GM08714 (cell line): Measurements from ENCODE around the gene POM121C.
A peak's percentile ranks its signal among the peaks of the same experiment; 100 is the strongest.
"Not testable (repeated sequence)": the region's sequence is repeated elsewhere in the genome, so short reads cannot be mapped to it uniquely, and the experiment has no call there.

Source experiments
- H3K4me3 ChIP-seq: fragments of 200-500 bp; sonication (Bioruptor generic); 2 replicates; pipeline ENCODE4 v1.5.1; 2014; ENCODE audit warnings: mild to moderate bottlenecking, low read length, inconsistent platforms
- ZNF274 ChIP-seq: IDR thresholded peaks from 2 replicates; pipeline ENCODE4 v1.6.1; 2012; ENCODE audit warnings: mild to moderate bottlenecking, low read depth, low read length

POM121C gene

DNA sequence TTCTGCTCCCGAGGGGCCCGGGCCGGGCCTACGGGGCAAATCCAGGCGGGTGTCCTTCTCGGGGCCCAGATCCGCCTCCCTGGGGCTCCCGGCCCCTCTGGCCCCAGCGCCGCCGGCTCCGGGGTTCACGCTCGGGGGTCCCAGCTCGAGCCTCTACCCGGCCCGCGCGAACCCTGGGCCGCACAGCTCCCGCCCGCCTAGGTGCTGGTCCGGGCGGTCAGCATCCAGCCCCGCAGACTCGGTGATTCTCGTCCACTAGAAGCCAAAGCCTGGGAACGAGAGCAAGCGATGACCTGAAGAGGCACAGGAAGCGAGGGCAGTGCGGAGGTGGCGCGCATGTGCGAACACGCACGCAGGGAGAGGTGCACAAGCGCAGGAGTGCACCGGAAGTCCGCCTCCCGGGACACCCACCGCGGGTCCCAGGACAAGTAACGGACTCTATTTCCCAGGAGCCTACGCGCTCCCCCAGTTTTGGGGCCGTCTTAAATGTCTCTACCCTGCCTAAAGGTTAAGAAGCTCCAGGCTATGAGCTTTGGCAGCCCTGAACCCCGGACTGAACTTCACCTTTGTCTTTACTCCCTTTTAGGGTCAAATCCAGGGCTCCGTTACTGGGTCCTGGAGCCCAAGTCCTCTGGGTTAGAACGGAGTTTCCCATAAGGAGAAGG lies at the start of gene POM121C:
POM121C (minus strand) TSS at position 321 of the 665 bp plus-strand sequence. CDS start 44,803 bp downstream, outside the sequence.
- peak within 1 kb of the TSS; percentile 67 for H3K4me3 ChIP-seq

DNA sequence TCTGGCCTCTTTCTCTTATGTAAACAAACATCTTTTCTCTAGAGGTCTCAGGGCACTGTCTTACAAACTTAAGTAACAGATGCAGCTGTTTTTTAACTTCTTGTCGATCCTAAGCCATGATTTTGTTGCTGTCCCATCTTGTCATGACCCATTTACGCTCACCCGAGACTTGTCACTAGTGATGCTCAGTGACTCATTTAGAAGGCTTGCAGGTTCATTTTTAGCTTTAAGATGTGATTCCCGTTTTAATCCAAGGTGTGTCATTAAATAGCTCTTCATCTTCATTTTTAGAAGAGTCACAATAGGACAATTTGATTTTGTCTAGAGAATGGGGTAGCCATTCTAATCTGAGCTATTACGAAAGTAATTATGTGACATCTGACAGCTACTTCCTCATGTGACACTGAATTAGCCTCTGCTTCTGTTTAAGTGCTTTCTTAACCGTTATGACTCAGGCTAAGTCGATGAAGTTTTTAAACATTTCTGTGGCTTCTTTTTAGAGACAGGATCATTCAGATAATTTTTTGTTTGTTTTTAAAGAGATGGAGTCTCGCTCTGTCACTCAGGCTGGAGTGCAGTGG lies 48.7 kb upstream of the POM121C start:
- no peak for TF ChIP-seq ZNF274
- no peak overlapping the region for H3K4me3 ChIP-seq

DNA sequence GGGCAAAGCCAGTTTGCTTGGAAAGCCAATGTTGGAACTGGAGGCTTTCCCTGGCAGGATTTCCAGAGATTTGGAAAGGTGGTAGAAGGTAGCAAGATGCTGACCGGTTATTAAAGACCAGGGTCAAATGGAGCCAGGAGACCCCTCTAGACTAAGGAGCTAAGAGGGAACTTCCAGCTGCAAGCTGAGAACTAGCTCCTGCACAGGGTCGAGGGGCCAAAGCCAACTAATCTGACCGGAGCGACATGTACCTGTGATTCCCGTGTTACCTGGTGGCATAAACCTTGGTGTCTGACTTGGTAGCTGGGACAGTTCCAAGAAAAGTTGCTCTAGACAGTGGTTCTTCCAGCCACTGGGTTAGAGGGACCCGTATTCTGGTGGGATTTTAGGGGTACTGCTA lies 47.8 kb upstream of the POM121C start:
- no peak for TF ChIP-seq ZNF274
- H3K4me3 ChIP-seq, result no peak overlapping the region

DNA sequence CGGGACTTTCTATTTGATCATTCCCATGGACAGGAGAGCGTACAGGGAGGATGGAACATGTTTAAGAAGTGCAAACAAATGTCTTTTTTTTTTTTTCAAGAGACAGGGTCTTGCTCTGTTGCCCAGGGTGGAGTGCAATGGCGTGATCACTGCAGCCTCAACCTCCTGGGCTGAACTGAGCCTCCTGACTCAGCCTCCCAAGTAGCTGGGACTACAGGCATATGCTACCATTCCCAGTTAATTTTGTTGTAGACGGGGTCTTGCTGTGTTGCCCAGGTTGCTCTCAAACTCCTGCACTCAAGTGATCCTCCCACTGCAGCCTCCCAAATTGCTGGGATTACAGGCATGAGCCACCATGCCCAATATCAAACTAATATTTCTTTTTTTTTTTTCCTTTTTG lies 46.5 kb upstream of the POM121C start:
- H3K4me3 ChIP-seq, result no peak overlapping the region
- no peak for TF ChIP-seq ZNF274

DNA sequence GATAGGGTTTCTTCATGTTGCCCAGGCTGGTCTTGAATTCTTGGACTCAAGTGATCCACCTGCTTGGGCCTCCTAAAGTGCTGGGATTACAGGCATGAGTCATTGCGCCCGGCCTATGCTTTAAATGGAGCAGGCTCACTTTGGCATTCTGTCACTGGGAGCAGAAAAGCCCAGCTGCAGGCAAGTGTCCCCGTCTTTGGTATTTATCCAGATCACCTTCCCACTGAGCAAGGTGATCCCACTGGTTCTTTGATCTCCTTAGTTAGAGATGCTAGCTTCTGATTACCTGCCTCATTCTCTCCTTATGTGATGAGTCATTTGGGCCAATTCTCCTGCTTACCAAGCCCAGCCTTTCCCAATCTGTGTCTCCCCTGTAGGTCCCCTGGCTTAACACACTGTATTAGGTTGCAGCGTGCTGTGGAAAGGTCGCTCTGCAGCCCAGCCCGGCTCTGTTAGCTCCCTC lies 45.3 kb upstream of the POM121C start:
- no peak overlapping the region for H3K4me3 ChIP-seq
- no peak for TF ChIP-seq ZNF274

DNA sequence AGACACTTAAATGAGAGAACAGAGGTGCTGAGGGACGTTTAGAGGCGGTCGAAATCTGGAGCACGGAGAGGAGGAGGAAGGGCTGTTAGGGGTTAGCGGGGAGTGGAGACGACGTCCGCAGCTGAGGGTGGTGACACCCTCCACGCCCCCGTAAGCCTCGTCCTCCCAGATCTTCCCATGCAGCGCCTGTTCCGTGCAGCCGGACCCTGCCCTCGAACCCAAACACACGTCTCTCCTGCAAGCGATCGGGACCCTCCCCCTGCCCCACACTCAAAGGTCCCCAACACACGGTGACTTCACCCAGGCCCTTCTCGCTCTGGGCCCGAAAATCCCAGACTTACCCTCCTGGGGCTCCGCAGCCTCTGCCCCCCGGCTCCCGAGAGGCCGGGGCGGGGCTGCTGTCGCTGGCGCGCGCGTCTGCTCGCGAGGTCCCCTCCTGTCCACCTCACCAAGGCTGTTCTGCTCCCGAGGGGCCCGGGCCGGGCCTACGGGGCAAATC lies 41.2 kb upstream of the POM121C start:
- peak overlapping the region; percentile 84 for H3K4me3 ChIP-seq

DNA sequence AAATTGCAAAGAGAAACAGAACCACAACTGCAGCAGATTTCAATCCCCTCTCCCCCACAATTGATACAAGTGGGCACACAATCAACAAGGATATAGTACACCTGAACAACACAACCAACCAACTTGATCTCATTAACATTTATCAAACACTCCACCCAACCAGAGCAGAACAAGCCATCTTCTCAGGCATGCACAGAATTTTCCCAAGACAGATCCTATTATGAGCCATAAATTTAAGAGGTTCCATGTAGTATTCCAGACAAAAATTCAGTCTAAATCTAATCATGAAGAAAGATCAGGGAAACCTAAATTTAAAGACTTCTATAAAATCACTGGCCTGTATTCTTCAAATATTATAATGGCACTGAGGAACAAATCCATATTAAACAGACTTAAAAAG lies 35.6 kb upstream of the POM121C start:
- not testable (repeated sequence) for H3K4me3 ChIP-seq

DNA sequence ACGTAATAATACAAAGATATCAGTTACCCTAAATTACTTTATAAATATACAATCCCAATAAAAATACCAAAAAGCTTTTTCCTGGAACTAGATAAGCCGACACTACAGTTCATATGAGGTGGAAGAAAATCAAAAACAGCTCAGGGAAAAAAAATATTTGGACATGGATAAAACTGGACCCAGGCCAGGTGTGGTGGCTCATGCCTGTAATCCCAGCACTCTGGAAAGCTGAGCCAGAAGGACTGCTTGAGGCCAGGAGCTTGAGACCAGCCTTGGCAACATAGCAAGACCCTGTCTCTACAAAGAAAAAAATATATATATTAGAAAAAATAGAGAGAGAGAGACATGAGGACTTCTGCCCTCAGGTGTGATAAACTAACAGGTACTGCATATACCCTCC lies 32.7 kb upstream of the POM121C start:
- H3K4me3 ChIP-seq, result not testable (repeated sequence)

DNA sequence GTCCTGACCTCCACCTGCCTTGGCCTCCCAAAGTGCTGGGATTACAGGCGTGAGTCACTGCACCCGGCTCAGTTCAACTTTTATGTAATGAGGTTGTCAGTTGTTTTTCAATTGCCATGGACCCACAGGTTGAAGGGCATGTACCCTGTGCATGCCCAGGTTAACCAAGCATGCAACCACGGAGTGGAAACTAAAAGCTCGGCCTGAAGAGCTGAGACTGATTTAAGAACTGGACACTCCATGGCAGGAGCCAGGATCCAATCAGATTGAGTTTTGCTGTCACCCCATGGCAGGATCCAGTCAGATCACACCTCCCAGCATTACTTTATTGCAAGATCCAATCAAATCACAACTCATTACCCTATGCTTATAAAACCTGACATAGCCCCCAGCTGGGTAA lies 22.9 kb upstream of the POM121C start:
- not testable (repeated sequence) for H3K4me3 ChIP-seq

DNA sequence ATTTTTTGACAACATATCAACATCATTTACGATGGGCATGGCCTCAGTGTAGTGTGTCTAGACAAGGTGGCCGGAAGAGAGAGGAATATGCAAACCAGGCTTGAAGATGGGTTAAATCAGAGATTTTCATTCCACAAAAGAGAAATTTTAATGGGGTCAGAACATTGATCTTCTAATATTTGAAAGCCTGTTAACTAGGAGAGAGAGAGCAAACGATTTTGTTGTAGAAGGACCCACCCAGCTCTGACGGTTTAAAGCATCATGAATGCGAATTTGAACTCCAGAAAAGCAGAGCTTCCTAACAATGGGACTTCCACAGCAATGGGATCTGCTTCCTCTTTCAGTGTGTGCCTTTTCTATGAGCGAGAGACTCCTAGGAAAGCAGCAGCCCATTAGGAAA lies 5.9 kb upstream of the POM121C start, which contains the start of gene SPDYE5:
SPDYE5 (plus strand) TSS at position 301 of the 400 bp plus-strand sequence. CDS start 1,728 bp downstream, outside the sequence.
- not testable (repeated sequence) for H3K4me3 ChIP-seq

DNA sequence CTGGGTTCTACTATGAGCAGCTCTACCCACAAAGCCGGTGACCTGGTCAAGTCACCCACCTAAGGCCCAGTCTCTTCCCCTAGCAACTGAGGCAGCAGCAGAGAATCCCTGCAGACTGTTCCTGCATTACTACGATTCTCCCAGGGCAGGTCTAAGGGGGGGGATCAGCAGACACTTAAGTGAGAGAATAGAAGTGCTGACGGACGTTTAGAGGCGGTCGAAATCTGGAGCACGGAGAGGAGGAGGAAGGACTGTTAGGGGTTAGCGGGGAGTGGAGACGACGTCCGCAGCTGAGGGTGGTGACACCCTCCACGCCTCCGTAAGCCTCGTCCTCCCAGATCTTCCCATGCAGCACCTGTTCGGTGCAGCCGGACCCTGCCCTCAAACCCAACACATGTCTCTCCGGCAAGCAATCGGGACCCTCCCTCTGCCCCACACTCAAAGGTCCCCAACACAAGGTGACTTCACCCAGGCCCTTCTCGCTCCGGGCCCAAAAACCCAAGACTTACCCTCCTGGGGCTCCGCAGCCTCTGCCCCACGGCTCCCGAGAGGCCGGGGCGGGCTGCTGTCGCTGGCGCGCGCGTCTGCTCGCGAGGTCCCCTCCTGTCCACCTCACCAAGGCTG lies 632 bp downstream of the POM121C start:
- peak overlapping the region; percentile 67 for H3K4me3 ChIP-seq

DNA sequence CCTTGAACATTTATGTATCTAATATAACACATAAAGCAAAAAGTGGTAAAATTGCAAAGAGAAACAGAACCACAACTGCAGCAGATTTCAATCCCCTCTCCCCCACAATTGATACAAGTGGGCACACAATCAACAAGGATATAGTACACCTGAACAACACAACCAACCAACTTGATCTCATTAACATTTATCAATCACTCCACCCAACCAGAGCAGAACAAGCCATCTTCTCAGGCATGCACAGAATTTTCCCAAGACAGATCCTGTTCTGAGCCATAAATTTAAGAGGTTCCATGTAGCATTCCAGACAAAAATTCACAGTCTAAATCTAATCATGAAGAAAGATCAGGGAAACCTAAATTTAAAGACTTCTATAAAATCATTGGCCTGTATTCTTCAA lies 5.8 kb downstream of the POM121C start:
- not testable (repeated sequence) for H3K4me3 ChIP-seq

DNA sequence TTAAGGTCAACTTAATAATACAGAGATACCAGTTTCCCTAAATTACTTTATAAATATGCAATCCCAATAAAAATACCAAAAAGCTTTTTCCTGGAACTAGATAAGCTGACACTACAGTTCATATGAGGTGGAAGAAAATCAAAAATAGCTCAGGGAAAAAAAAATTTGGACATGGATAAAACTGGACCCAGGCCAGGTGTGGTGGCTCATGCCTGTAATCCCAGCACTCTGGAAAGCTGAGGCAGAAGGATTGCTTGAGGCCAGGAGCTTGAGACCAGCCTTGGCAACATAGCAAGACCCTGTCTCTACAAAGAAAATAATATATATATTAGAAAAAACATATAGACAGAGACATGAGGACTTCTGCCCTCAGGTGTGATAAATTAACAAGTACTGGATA lies 8.6 kb downstream of the POM121C start:
- H3K4me3 ChIP-seq, result not testable (repeated sequence)

DNA sequence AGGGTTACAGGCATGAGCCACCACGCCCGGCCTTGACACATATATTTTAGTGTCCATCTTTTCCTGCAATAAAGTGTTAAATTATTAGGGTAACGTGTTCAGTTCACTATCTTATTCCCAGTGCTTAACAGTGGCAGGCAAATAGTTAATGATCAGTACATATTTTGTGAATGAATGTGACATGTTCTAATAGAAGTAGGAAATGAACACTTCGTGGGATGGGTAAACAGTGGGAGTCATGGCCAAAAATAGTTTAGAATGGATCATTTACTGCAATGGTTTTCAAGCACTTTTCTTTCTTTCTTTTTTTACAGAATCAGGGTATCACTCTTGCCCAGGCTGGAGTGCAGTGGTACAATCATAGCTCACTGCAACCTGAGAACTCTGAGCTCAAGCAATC lies 15.9 kb downstream of the POM121C start:
- H3K4me3 ChIP-seq, result not testable (repeated sequence)

DNA sequence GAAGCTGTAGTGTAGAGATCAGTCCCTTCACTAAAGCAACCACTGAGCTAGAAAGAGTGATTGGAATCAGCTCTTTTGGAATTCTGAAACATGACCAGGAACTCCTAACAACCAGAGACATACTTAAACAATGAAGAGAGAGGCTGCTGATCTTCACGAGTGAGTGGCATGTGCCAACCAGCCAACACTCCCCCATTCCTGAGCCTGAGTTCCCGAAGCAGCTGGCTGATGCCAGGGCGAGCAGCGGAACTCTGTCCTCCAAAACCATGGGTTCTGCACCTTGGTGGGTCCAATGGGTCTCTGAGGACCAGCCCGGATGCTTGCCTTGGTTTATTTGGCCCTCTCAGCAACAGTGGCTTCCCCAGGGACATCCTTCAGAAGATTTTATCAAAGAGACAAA lies 25.6 kb downstream of the POM121C start:
- not testable (repeated sequence) for H3K4me3 ChIP-seq

DNA sequence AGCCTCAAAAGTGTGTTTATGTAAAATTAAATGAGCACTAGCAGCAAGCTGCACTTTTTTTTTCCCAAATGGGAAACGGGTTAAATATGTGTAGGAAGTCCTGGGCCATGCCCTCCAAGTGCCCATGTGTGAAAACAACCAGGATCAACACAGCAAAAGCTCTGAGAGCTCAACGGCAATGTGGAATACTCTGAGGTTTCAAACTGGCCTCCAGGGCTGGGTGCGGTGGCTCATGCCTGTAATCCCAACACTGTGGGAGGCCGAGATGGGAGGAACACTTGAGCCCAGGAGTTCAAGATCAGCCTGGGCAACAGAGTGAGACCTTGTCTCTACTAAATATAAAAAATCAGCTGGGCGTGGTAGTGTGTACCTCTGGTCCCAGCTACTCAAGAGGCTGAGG lies 28.1 kb downstream of the POM121C start:
- H3K4me3 ChIP-seq, result not testable (repeated sequence)

DNA sequence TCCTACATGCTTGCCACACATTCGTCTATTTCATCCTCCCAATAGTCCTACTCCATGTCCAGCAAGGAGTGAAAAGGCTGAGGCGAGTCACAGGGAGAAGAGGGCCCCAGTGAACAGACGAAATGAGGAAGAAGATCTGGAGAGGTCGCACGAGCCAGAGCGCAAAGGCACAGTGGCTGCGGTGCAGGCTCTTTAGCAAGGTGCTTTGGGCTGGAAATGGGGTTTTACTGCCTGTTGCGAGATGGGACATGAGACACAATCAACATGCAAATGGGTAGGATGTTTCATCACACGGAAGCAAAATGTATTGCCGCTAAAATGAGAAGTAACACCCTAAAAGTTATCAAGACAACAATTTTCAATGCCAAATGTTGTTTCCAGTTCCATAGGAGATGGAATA lies 29.7 kb downstream of the POM121C start:
- H3K4me3 ChIP-seq, result not testable (repeated sequence)

DNA sequence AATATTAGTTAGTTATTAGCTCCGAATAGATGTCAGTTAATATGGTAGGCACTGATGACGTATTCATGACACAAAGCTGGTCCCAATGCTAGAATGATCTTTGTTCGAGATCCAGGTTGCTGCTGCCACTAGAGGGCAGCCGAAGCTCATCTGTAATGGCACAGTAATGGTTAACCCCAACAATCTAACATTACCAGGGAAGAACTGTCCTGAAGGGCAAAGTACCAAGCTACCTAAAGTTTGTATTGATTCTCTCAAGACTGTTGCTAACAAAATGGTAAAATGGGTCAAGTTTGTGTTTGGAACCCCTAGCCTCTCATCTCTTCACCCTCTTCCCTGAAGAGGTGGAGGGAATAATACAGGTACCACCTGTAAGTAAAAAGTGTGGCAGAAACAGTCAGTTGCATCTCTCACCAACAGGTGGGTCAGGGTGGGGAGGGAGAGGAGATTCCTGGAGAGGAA lies 33.6 kb downstream of the POM121C start:
- not testable (repeated sequence) for H3K4me3 ChIP-seq

DNA sequence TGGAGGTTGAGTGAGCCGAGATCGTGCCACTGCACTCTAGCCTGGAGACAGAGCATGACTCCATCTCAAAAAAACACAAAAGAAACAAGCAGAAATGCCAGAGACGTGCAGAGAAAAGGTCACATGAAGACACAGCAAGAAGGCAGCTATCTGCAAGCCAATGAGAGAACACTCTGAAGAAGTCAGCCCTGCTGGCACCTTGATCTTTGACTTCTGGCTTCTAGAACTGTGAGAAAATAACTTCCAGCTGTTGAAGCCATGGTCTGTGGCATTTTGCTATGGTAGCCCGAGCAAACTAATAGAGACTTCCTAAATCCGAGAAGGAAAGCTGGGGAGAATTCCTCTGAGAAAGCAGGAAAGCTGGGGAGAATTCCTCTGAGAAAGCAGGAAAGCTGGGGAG lies 36.2 kb downstream of the POM121C start:
- H3K4me3 ChIP-seq, result not testable (repeated sequence)

DNA sequence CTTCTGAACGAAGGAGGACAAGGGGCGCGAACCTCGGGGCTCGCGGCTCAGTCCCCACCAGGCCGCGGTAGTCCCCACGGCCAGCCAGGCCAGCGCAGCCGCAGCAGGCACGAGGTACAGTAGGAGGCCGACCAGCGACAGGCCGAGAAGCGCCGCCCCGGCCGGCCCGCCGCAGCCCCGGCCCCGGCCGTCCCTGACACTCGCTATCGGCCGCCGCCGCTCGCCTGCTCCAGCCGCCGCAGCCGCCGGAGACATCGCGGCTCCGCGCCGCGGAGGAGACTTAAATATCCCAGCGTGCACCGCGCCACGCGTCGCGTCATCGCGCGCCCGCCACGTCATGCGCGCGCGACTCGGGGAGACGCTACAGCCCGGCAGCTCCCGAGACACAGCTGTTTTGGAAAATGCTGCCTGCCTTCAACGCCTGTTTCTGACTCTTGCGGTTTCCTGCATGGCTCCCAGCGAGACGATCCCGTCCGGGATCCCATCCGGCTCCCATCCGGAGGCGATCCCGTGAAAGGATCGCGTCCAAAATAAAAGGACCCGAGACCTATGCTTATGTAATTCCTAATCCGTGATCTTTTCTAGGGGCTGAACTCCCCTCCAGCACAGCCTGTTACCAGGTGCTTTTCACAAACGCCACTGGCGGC lies 43.5 kb downstream of the POM121C start:
- peak overlapping the region; percentile 88 for H3K4me3 ChIP-seq

DNA sequence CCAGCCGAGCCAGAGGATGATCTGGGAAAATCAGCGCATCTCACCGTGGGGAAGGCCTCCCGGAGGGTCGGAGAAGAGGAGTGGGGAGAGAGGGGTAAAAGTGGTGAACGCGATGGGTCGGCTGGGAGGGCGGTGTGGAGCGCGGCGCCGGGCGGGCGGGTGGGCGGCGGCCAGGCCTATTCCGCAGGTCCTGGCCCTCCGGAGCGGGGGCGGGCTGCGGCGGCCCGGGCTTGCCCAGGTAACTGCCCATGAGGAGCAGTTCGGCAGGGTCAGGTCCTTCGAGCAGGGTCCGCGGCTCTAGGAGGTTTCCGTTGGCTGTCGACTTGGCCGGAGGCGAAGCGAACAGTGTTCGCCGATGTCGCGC lies 44.0 kb downstream of the POM121C start:
- peak overlapping the region; percentile 72; the same call in 1 of the 2 replicates for H3K4me3 ChIP-seq
